Tibial artery (tissue), 4 donors: Measurements from ENCODE around the gene YPEL1.
"Not testable (repeated sequence)": the region's sequence is repeated elsewhere in the genome, so short reads cannot be mapped to it uniquely, and the experiment has no call there.

ENCODE experiments used
- DNase-seq, 2 donors: peaks; one replicate each; pipeline ENCODE4 v3.0.0-alpha.2; 2019
- H3K27ac ChIP-seq, 2 donors: fragments of 200-600 bp; sonication (generic) in 1 of 2; 1 replicate in 1 of 2; 2 replicates in 1 of 2; pipeline ENCODE4 v1.5.1; 2018 to 2019; ENCODE audit warnings: mild to moderate bottlenecking in 1 of 2
- H3K27me3 ChIP-seq, 2 donors: fragments of 200-600 bp; sonication (generic) in 1 of 2; one replicate each; pipeline versions ENCODE4 v1.5.1 to v1.6.0; 2016 to 2019
- H3K36me3 ChIP-seq, 3 donors: fragments of 200-600 bp; sonication (generic) in 2 of 3; one replicate each; pipeline ENCODE4 v1.5.1; 2016 to 2019; ENCODE audit warnings: mild to moderate bottlenecking in 2 of 3
- H3K4me1 ChIP-seq, 4 donors: fragments of 200-600 bp; sonication (generic) in 2 of 4; 1 replicate in 3 of 4; 2 replicates in 1 of 4; pipeline ENCODE4 v1.5.1; 2016 to 2019
- H3K4me3 ChIP-seq, 2 donors: fragments of 200-600 bp; sonication (generic) in 1 of 2; 1 replicate in 1 of 2; 2 replicates in 1 of 2; pipeline ENCODE4 v1.5.1; 2018 to 2019; ENCODE audit warnings: mild to moderate bottlenecking in 2 of 2
- H3K9me3 ChIP-seq, 3 donors: fragments of 200-600 bp; sonication (generic) in 1 of 3; one replicate each; pipeline ENCODE4 v1.5.1; 2016 to 2019
- intact Hi-C: fragments of 100-400 bp; cut with DNase I; formaldehyde crosslinking; loops from one replicate; pipeline ENCODE4 v1.15.0; 2023; ENCODE audit warnings: low total_unique reads
- TF ChIP-seq, protein P1 (sequence below), 2 experiments: fragments of 200-600 bp in 1 of 2; fragments of 450-650 bp in 1 of 2; IDR thresholded peaks; one replicate each; pipeline ENCODE4 v1.5.1; 2017 to 2019; ENCODE audit warnings: antibody characterized with exemption in 2 of 2, mild to moderate bottlenecking in 1 of 2, moderate library complexity in 1 of 2

Gene YPEL1

DNA sequence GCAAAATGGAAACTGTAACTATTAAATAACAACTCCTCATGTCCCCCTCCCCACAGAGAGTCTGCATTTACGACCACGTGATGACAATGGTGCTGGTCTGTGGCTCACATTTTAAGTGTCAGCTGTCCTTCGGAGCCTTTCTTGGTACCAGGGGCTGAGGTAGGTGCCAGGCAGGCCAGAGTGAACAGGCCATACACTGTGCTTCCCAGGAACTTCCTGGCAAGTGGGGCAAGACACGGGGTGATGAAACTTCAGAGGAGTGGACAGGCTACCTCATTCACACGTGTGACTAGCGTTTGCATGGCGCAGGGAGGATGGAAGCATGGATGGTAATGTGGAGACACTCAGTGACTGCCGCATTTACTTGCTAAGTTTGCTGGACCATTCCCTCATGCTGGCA is 10.4 kb upstream of the YPEL1 start:
- no peak for DNase-seq
- intact Hi-C loops, result no loop called here
- Histone ChIP-seq H3K27ac (no peak overlapping the region), H3K36me3 (no peaks in the 10 kb centered on the region), H3K27me3 (no peaks in the 10 kb centered on the region), H3K9me3 (no peaks in the 10 kb centered on the region), H3K4me3 (no peak overlapping the region), H3K4me1 (no peaks in the 10 kb centered on the region)
- TF ChIP-seq, protein P1, sequence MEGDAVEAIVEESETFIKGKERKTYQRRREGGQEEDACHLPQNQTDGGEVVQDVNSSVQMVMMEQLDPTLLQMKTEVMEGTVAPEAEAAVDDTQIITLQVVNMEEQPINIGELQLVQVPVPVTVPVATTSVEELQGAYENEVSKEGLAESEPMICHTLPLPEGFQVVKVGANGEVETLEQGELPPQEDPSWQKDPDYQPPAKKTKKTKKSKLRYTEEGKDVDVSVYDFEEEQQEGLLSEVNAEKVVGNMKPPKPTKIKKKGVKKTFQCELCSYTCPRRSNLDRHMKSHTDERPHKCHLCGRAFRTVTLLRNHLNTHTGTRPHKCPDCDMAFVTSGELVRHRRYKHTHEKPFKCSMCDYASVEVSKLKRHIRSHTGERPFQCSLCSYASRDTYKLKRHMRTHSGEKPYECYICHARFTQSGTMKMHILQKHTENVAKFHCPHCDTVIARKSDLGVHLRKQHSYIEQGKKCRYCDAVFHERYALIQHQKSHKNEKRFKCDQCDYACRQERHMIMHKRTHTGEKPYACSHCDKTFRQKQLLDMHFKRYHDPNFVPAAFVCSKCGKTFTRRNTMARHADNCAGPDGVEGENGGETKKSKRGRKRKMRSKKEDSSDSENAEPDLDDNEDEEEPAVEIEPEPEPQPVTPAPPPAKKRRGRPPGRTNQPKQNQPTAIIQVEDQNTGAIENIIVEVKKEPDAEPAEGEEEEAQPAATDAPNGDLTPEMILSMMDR (IDR thresholded peaks at IDR 0.05), result no peak

DNA sequence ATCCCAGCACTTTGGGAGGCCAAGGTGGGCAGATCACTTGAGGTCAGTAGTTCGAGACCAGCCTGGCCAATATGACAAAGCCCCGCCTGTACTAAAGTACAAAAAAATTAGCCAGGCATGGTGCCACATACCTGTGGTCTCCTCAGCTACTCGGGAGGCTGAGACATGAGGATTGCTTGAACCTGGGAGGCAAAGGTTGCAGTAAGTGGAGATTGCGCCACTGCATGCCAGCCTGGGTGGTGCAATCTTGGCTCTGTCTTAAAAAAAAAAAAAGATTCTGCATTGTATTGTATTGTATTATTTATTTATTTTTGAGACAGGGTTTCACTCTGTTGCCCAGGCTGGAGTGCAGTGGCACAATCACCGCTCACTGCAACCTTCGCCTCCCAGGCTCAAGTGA is 9.3 kb upstream of the YPEL1 start:
- intact Hi-C loops, H3K4me3 ChIP-seq, H3K9me3 ChIP-seq, H3K36me3 ChIP-seq, DNase-seq, H3K27ac ChIP-seq, H3K4me1 ChIP-seq, H3K27me3 ChIP-seq: not testable (repeated sequence)

GRCh38 chr22:21741790-21742189 is 6.2 kb upstream of the YPEL1 start:
- intact Hi-C loops, result no loop called here
- Histone ChIP-seq H3K9me3 (no peaks in the 10 kb centered on the region), H3K27me3 (no peaks in the 10 kb centered on the region), H3K27ac (no peak overlapping the region), H3K36me3 (no peaks in the 10 kb centered on the region), H3K4me1 (no peaks in the 10 kb centered on the region), H3K4me3 (no peak overlapping the region)
- TF ChIP-seq, protein P1 (IDR thresholded peaks at IDR 0.05), result no peak
- DNase-seq, result no peak

GRCh38 chr22:21741059-21741458 is 5.5 kb upstream of the YPEL1 start:
- H3K27ac ChIP-seq, result no peak overlapping the region
- no peak for DNase-seq
- H3K4me1 ChIP-seq, result peaks cover 0 to 5% (median 4%) of the 10 kb centered on the region in 4 donors
- intact Hi-C loops, result no loop called here
- H3K4me3 ChIP-seq, result no peak overlapping the region
- no peaks in the 10 kb centered on the region for H3K36me3 ChIP-seq
- H3K9me3 ChIP-seq, result no peaks in the 10 kb centered on the region
- TF ChIP-seq, protein P1 (IDR thresholded peaks at IDR 0.05), result no peak
- H3K27me3 ChIP-seq, result no peaks in the 10 kb centered on the region

DNA sequence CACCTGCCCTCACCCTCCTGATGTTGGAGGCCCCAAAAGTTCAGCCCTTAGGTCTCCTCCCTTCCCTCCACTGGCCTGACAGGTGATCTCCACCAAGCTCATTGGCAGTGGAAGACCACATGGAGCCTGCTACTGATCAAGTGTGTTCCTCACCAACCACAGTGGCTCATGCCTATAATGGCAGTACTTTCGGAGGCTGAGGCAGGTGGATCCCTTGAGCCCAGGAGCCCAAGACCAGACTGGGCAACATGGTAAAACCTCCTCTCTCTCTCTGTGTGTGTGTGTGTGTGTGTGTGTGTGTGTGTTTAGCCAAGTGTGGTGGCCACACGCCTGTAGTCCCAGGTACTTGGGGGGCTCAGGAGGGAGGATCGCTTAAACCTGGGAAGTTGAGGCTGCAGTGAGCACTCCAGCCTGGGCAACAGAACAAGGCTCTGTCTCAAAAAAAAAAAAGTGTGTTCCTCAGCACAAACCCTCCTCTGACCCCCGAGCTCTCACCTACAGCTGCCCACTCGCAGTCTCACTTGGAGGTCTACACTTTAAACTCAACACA is 4.3 kb upstream of the YPEL1 start:
- Histone ChIP-seq H3K4me3 (no peak overlapping the region), H3K4me1 (peaks cover 0 to 8% (median 5%) of the 10 kb centered on the region in 4 donors), H3K27me3 (no peaks in the 10 kb centered on the region), H3K9me3 (no peaks in the 10 kb centered on the region), H3K36me3 (no peaks in the 10 kb centered on the region), H3K27ac (no peak overlapping the region)
- DNase-seq, result no peak
- TF ChIP-seq, protein P1 (IDR thresholded peaks at IDR 0.05), result no peak
- intact Hi-C loops, result loop anchor here (5.0 kb wide), 1 partner anchor 127 kb away; the partner anchor contains the start of gene MAPK1

GRCh38 chr22:21738966-21739365 is 3.4 kb upstream of the YPEL1 start:
- no peaks in the 10 kb centered on the region for H3K36me3 ChIP-seq
- no peak overlapping the region for H3K4me3 ChIP-seq
- no peaks in the 10 kb centered on the region for H3K27me3 ChIP-seq
- H3K4me1 ChIP-seq, result peaks cover 0 to 16% (median 13%) of the 10 kb centered on the region in 4 donors
- H3K9me3 ChIP-seq, result no peaks in the 10 kb centered on the region
- no peak overlapping the region for H3K27ac ChIP-seq
- no peak for DNase-seq
- TF ChIP-seq, protein P1 (IDR thresholded peaks at IDR 0.05), result no peak
- intact Hi-C loops, result loop anchor here (5.0 kb wide), 1 partner anchor 128 kb away; the partner anchor contains the start of gene MAPK1
